ENCODE data around the gene ZNF574.

DNA sequence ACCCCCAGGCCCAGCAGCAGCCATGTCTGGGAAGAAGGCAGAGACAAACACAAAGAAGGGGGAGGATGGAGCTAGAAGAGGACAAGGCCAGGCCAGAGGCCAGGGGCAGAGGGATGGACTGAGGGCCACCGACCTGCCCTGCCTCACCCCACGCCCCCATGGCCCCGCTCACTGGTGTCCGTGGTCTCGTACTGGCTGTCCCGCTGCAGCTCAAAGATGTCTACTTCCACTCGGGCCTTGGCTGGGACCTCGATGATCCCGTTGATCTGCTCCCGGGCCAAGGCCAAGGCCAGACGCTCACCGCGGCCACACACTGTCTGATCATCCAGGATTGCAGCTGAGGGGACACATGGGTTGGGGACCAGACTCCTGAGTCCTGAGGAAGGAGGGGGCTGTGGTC, 10.9 kb upstream of the ZNF574 start:
- TF ChIP-seq, protein P1, sequence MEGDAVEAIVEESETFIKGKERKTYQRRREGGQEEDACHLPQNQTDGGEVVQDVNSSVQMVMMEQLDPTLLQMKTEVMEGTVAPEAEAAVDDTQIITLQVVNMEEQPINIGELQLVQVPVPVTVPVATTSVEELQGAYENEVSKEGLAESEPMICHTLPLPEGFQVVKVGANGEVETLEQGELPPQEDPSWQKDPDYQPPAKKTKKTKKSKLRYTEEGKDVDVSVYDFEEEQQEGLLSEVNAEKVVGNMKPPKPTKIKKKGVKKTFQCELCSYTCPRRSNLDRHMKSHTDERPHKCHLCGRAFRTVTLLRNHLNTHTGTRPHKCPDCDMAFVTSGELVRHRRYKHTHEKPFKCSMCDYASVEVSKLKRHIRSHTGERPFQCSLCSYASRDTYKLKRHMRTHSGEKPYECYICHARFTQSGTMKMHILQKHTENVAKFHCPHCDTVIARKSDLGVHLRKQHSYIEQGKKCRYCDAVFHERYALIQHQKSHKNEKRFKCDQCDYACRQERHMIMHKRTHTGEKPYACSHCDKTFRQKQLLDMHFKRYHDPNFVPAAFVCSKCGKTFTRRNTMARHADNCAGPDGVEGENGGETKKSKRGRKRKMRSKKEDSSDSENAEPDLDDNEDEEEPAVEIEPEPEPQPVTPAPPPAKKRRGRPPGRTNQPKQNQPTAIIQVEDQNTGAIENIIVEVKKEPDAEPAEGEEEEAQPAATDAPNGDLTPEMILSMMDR (IDR thresholded peaks at IDR 0.05) = no peak
- no peak for TF ChIP-seq POLR2A (IDR thresholded peaks at IDR 0.05)

All from adrenal gland (tissue), 5 donors.